WI38 (cell line): ENCODE data around the gene HOXA13.
A peak's percentile ranks its signal among the peaks of the same experiment; 100 is the strongest.

Source experiments
- H3K4me3 ChIP-seq: 2 replicates; pipeline ENCODE4 v1.5.1; 2011; ENCODE audit warnings: low read depth, mild to moderate bottlenecking, control low read depth, low read length
- TF ChIP-seq, protein P1 (sequence below): IDR thresholded peaks from 2 replicates; pipeline ENCODE4 v1.5.1; 2012; ENCODE audit warnings: low read depth, mild to moderate bottlenecking, control low read depth, low read length

Gene HOXA13

DNA sequence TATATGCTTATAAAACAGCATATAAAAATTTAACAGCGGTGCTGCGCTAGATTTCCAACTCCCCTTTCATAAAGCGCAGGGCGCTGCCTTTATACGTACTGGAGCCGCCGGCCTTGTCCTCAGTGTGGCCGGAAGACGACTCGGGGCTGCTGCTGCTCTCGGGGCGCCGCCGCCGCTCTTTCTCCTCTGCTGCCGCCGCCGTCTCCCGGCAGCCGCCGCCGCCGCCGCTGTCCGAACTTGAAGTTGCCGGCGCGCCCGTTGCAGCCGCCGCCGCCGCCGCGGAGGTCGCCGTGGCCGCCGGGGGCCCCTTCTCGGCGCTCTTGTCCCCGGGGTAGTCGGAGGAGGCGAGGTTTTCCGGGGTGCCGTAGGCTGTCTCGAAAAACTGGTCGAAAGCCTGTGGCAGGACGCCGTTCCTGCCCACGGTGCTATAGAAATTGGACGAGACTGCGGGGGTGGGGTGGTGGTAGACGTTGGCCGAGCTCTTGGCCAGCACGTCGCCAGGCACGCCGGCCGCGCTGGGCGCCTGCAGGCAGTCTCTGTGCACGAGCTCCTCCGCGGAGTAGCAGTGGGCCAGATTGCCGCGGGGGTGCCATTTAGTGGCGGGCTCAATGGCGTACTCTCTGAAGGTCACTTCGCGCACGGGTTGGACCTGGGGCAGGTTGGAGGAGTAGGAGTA lies 15.4 kb downstream of the HOXA13 start:
- H3K4me3 ChIP-seq = peak overlapping the region; percentile 50
- TF ChIP-seq, protein P1, sequence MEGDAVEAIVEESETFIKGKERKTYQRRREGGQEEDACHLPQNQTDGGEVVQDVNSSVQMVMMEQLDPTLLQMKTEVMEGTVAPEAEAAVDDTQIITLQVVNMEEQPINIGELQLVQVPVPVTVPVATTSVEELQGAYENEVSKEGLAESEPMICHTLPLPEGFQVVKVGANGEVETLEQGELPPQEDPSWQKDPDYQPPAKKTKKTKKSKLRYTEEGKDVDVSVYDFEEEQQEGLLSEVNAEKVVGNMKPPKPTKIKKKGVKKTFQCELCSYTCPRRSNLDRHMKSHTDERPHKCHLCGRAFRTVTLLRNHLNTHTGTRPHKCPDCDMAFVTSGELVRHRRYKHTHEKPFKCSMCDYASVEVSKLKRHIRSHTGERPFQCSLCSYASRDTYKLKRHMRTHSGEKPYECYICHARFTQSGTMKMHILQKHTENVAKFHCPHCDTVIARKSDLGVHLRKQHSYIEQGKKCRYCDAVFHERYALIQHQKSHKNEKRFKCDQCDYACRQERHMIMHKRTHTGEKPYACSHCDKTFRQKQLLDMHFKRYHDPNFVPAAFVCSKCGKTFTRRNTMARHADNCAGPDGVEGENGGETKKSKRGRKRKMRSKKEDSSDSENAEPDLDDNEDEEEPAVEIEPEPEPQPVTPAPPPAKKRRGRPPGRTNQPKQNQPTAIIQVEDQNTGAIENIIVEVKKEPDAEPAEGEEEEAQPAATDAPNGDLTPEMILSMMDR = no peak

DNA sequence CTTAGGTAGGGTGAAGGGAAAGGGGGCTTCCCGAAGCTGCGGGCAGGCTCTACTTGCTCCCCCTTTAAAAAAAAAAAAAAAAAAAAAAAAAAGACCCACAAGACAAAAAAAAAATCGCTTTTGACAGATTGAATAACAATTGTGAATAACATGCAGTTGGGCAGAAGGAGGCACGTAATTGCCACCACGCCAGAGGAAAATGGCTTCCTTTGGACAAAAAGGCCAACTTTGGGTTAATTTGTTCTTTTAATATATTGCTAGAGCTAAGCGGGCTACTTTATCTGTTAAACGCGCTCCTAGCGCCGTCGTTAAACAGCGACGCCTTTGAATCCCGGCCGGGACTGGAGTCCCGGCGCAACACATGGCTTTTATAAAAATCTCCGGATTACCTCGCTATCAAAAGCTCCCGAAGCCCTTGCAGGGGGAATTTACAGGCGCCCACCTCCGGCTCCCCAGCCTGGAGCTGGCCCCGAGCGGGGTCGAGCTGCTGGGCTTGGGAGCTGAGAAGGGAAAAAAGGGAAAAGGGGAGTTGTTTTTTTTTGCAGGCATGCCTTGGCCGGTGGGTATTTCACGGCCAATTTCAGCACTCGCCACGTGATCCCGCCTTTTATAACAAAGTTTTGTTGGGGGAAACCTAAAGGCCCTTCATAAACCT lies 16.1 kb downstream of the HOXA13 start:
- TF ChIP-seq, protein P1 = no peak
- H3K4me3 ChIP-seq = peak overlapping the region; percentile 50

DNA sequence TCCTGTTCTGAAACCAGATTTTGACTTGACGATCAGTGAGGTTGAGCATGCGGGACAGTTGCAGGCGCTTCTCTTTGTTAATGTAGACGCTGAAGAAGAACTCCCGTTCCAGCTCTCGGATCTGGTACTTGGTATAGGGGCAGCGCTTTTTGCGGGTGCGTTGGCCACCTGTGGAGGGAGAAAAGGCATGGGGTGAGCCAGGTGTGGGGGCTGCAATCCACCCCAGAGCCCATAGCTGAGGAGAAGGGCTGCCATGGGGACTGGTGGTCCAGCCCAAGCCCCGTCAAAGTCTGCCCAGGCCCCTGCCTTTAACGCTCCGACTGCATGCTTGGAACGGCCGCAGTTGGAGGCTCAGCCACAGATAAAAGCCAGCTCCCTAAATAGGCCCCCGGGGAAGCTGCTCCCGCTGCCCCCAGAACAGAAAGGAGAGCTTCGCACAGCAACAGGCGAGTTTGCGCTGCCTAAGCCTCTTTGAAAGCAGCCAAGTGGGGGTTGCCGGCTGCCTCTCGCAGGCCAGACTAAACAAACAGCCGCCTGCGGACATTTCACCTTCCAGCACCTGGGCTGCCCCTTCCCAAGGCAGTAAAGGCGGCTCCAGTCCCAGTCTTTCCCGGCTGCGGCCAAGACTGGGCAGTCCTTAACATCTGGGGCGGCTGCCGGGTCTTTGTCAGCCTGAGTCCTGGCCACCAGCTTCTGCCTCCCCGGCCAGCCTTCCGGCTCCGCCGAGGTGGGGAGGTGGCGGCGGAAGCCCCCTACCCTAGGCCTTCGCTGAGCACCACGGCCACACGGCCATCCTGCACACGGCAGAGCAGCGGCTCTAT lies 16.8 kb downstream of the HOXA13 start:
- TF ChIP-seq, protein P1 = no peak
- H3K4me3 ChIP-seq = no peak overlapping the region

DNA sequence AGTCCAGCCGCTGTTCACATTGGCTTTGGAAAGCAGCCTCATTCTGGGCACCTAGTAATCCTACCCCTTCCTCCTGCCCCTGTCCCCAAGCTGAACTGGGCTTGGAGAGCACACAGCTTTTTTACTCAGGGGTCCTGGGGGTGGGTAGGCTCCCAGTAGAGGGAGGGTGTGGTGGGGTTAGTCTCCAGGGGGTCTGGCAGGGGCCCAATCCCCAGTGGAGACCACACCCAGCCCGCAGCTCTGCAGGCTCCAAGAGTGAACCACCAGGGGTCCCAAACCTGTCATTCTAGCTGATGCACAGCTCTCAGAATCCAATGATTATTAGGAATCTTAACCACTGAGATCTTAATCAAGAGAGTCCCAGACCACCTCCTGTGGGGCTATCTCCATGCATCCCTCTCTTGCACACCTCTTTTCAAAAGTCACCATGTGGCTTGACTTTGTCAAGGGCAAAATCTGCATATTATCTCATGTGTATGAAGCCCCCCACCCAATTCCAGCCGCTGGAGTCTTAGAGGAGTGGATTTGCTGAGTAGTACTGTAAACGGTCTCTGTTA lies 17.5 kb downstream of the HOXA13 start:
- TF ChIP-seq, protein P1 = no peak
- no peak overlapping the region for H3K4me3 ChIP-seq

DNA sequence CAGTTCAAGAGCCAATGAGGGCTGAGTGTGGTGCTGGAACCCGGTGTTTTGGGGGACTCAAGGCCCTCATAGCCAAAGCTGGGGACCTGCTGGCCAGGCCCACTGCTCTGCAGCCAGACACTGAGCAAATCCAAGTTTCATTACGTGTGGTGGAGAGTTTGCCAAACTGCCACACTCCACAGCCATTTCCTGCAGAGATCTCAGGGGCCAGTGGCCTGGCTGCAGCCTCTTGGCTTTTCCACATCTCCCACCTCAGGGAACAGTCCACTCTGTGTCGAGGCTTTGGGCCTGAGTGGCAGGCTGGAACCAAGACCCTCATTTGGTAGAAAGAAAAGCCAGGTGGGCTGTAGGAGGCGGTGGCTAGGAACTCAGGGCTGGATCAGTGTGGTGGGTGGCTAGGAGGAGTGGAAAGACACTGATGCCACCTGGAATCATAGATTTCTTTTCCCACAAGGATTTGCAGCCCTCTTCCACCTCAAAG lies 18.1 kb downstream of the HOXA13 start:
- TF ChIP-seq, protein P1 = no peak
- no peak overlapping the region for H3K4me3 ChIP-seq

DNA sequence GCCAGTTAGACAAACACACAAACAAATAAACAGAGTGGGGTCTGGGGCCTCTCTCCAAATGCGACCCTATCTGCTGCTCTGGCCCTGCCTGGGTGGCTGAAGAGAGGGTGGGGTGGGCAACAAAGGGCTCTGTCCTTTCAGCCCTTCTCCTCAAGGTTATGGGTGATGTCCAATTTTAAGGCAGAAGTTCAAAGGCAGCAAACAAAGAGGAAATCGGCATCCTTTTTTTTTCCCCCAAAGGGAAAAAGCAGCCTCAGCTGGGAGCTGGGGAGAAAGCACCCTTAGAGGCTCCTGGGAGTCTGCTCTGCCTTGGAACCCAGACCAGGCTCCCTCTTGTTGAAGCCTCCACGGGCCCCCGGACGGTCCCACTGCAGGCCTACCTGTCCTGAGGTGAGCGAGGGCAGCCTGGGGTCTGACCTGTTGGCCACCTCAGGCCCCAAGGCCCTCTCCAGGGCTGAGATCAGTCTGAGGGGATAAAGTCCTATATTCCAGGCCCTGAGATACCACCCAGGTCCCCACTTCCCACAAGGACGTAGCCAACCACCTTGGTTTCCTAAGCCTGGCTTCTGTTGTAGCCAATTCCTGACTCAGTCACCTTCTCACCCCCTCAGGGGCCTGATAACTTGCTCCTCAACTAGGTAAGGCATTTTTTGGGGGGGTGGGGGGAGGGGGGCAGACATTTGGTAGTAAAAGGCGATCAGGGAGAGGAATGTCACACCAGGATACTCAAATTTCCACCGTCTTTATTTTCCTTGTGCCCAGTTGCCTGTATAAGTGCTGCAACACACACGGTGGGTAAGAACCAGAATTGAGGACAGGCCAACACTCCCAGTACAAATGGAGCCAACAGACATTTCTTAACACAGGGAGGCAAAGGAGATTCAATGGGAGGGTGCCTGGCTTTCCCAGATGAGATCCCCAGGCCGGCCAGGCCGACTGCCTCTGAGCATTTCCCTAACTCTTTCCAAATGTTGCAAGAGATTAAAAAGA lies 19.2 kb downstream of the HOXA13 start:
- H3K4me3 ChIP-seq = no peak overlapping the region
- TF ChIP-seq, protein P1 = no peak
